Gastroesophageal sphincter (tissue), 3 donors: Measurements from ENCODE around the gene SASS6.

Experiments
- CTCF ChIP-seq, 4 experiments: fragments of 200-600 bp in 2 of 4; fragments of 450-650 bp in 2 of 4; sonication (generic) in 1 of 4; IDR thresholded peaks; one replicate each; pipeline ENCODE4 v1.5.1; 2017 to 2019; ENCODE audit warnings: antibody characterized with exemption in 4 of 4, mild to moderate bottlenecking in 2 of 4, moderate library complexity in 2 of 4
- POLR2AphosphoS5 ChIP-seq: sonication (generic); formaldehyde crosslinking; IDR thresholded peaks from one replicate; pipeline ENCODE4 v1.6.1; 2017; ENCODE audit warnings: antibody characterized with exemption

- TF ChIP-seq CTCF (IDR thresholded peaks at IDR 0.05) (no peak), POLR2AphosphoS5 (no peak)
Measured at GRCh38 chr1:100035214-100035613, 97.5 kb downstream of the SASS6 start.
